B cell (primary cell): ENCODE results near the gene STAT1.

Experiments
- CTCF ChIP-seq: fragments of 200-600 bp; IDR thresholded peaks from one replicate; pipeline ENCODE4 v1.8.0; 2022; ENCODE audit warnings: antibody characterized with exemption, mild to moderate bottlenecking
- EZH2 ChIP-seq: IDR thresholded peaks from 2 replicates; pipeline ENCODE4 v1.6.1; 2012; ENCODE audit warnings: borderline replicate concordance, low read depth, mild to moderate bottlenecking, moderate library complexity, low read length; ENCODE audit not compliant: insufficient read depth, poor library complexity, severe bottlenecking

GRCh38 chr2:191003405-191004309 lies 10.3 kb downstream of the STAT1 start:
- no peak for TF ChIP-seq EZH2
- TF ChIP-seq CTCF: no peak
